ENCODE results near the gene FAP. TPM values are rescaled to one million over a fixed set of nuclear protein-coding genes. Genes with fewer than 3 reads are reported as not detected.

FAP gene
- polyA plus RNA-seq, 1 experiment: 135 TPM

- Histone ChIP-seq H3K27me3 (ENCODE audit: control insufficient read depth, insufficient read depth, low read length) (no peaks in the 10 kb centered on the region), H3K4me3 (ENCODE audit: low read depth, low read length) (no peak overlapping the region), H3K36me3 (ENCODE audit: control insufficient read depth, insufficient read depth, low read length) (no peaks in the 10 kb centered on the region)
- POLR2A ChIA-PET: no interaction called here
- DNase-seq (ENCODE audit: low read depth): no peak
- CTCF ChIA-PET: interaction anchor here (0.6 to 0.9 kb wide), 2 partner anchors 33 to 41 kb away, joined by 3 to 5 read pairs; no protein-coding TSS in a partner anchor
- no peak for TF ChIP-seq CTCF (IDR thresholded peaks at IDR 0.05; ENCODE audit: insufficient read depth, low read depth, low read length)
These were observed 18.0 kb upstream of the FAP start for GRCh38 chr2:162261032-162261945.

- DNase-seq (ENCODE audit: low read depth): no peak
- no peaks in the 10 kb centered on the region for H3K27me3 ChIP-seq (ENCODE audit: control insufficient read depth, insufficient read depth, low read length)
- H3K4me3 ChIP-seq (ENCODE audit: low read depth, low read length): no peak overlapping the region
- POLR2A ChIA-PET: no interaction called here
- TF ChIP-seq CTCF (IDR thresholded peaks at IDR 0.05; ENCODE audit: insufficient read depth, low read depth, low read length): no peak
- H3K36me3 ChIP-seq (ENCODE audit: control insufficient read depth, insufficient read depth, low read length): no peaks in the 10 kb centered on the region
- CTCF ChIA-PET: interaction anchor here (0.9 to 1.2 kb wide), 3 partner anchors 19 to 80 kb away, joined by 3 read pairs; no protein-coding TSS in a partner anchor
These were observed 15.4 kb upstream of the FAP start for GRCh38 chr2:162258686-162259085.

GRCh38 chr2:162258169-162258568, 14.9 kb upstream of the FAP start:
- no peak overlapping the region for H3K4me3 ChIP-seq (ENCODE audit: low read depth, low read length)
- POLR2A ChIA-PET: no interaction called here
- no peak for DNase-seq (ENCODE audit: low read depth)

GRCh38 chr2:162257425-162257824, 14.2 kb upstream of the FAP start:
- no peak for TF ChIP-seq CTCF (IDR thresholded peaks at IDR 0.05; ENCODE audit: insufficient read depth, low read depth, low read length)
- no peak overlapping the region for H3K4me3 ChIP-seq (ENCODE audit: low read depth, low read length)
- ChIA-PET POLR2A (no interaction called here), CTCF (interaction anchor here (0.9 kb wide), 1 partner anchor 44 kb away, joined by 3 read pairs; no protein-coding TSS in a partner anchor)
- H3K27me3 ChIP-seq (ENCODE audit: control insufficient read depth, insufficient read depth, low read length): no peaks in the 10 kb centered on the region
- DNase-seq (ENCODE audit: low read depth): no peak
- no peaks in the 10 kb centered on the region for H3K36me3 ChIP-seq (ENCODE audit: control insufficient read depth, insufficient read depth, low read length)

More at GRCh38 chr2:162258169-162258568, 14.9 kb upstream of the FAP start:
- no peaks in the 10 kb centered on the region for H3K36me3 ChIP-seq (ENCODE audit: control insufficient read depth, insufficient read depth, low read length)
- H3K27me3 ChIP-seq (ENCODE audit: control insufficient read depth, insufficient read depth, low read length): no peaks in the 10 kb centered on the region
- CTCF ChIA-PET: interaction anchor here (0.9 to 1.1 kb wide), 3 partner anchors 20 to 43 kb away, joined by 3 read pairs; no protein-coding TSS in a partner anchor
- no peak for TF ChIP-seq CTCF (IDR thresholded peaks at IDR 0.05; ENCODE audit: insufficient read depth, low read depth, low read length)

- ChIA-PET CTCF (interaction anchor here (0.8 to 1.0 kb wide), 2 partner anchors 17 to 41 kb away, joined by 3 to 4 read pairs; no protein-coding TSS in a partner anchor), POLR2A (interaction anchor here (0.5 to 0.7 kb wide), 2 partner anchors 30 to 80 kb away, joined by 3 to 13 read pairs; no protein-coding TSS in a partner anchor)
- no peak for TF ChIP-seq CTCF (IDR thresholded peaks at IDR 0.05; ENCODE audit: insufficient read depth, low read depth, low read length)
- Histone ChIP-seq H3K36me3 (ENCODE audit: control insufficient read depth, insufficient read depth, low read length) (no peaks in the 10 kb centered on the region), H3K4me3 (ENCODE audit: low read depth, low read length) (no peak overlapping the region), H3K27me3 (ENCODE audit: control insufficient read depth, insufficient read depth, low read length) (no peaks in the 10 kb centered on the region)
- no peak for DNase-seq (ENCODE audit: low read depth)
These were observed 13.3 kb upstream of the FAP start for GRCh38 chr2:162256591-162256991.
